ENCODE data around the gene BCOR.
A peak's percentile ranks its signal among the peaks of the same experiment; 100 is the strongest.

Gene BCOR

GRCh38 chrX:40096395-40097091, 1.2 kb downstream of the BCOR start:
- TF ChIP-seq SPI1 (IDR thresholded peaks at IDR 0.05; ENCODE audit: borderline replicate concordance, low read depth) (no peak), GABPA (IDR thresholded peaks at IDR 0.05; ENCODE audit: low read depth) (no peak), CTCF (IDR thresholded peaks at IDR 0.05; ENCODE audit: insufficient read depth, low read length) (no peak), POLR2AphosphoS5 (IDR thresholded peaks at IDR 0.05; ENCODE audit: low read depth) (no peak), REST (IDR thresholded peaks at IDR 0.05; ENCODE audit: insufficient replicate concordance, low read depth) (no peak)
- peak overlapping the region; percentile 87 for H3K27ac ChIP-seq (replicated peaks)
- no peaks in the 10 kb centered on the region for H3K27me3 ChIP-seq (ENCODE audit: insufficient read depth, poor library complexity, severe bottlenecking)
- H3K4me3 ChIP-seq (replicated peaks; ENCODE audit: insufficient read depth, low read length), result peak overlapping the region; percentile 57
- peak in 1 of 2 experiments; percentile 45 for DNase-seq (ENCODE audit: low read depth in 1 of 2, low spot score in 1 of 2)

GRCh38 chrX:40095583-40096394, 2.0 kb downstream of the BCOR start:
- TF ChIP-seq SPI1 (IDR thresholded peaks at IDR 0.05; ENCODE audit: borderline replicate concordance, low read depth) (peak; percentile 9; the same call in 1 of the 2 replicates), POLR2AphosphoS5 (IDR thresholded peaks at IDR 0.05; ENCODE audit: low read depth) (no peak)
- no peaks in the 10 kb centered on the region for H3K27me3 ChIP-seq (ENCODE audit: insufficient read depth, poor library complexity, severe bottlenecking)
- DNase-seq (ENCODE audit: low read depth in 1 of 2, low spot score in 1 of 2), result peak in 1 of 2 experiments; percentile 72
- peak overlapping the region; percentile 57 for H3K4me3 ChIP-seq (replicated peaks; ENCODE audit: insufficient read depth, low read length)
- peak overlapping the region; percentile 87 for H3K27ac ChIP-seq (replicated peaks)

GRCh38 chrX:40094900-40095582, 2.7 kb downstream of the BCOR start:
- no peak for DNase-seq (ENCODE audit: low read depth in 1 of 2, low spot score in 1 of 2)
- TF ChIP-seq CTCF (IDR thresholded peaks at IDR 0.05; ENCODE audit: insufficient read depth, low read length), result no peak
- no peak for TF ChIP-seq POLR2AphosphoS5 (IDR thresholded peaks at IDR 0.05; ENCODE audit: low read depth)
- no peak for TF ChIP-seq GABPA (IDR thresholded peaks at IDR 0.05; ENCODE audit: low read depth)
- no peak for TF ChIP-seq SPI1 (IDR thresholded peaks at IDR 0.05; ENCODE audit: borderline replicate concordance, low read depth)
- TF ChIP-seq REST (IDR thresholded peaks at IDR 0.05; ENCODE audit: insufficient replicate concordance, low read depth), result no peak
- Histone ChIP-seq H3K4me3 (replicated peaks; ENCODE audit: insufficient read depth, low read length) (peak overlapping the region; percentile 57), H3K27ac (replicated peaks) (peak overlapping the region; percentile 87), H3K27me3 (ENCODE audit: insufficient read depth, poor library complexity, severe bottlenecking) (no peaks in the 10 kb centered on the region)
